ENCODE measurements around the gene PHLPP2. TPM values are rescaled to one million over a fixed set of nuclear protein-coding genes. Genes with fewer than 3 reads are reported as not detected.

The PHLPP2 gene
- total RNA-seq, 1 donor from 2014 or later = 3.4 TPM

DNA sequence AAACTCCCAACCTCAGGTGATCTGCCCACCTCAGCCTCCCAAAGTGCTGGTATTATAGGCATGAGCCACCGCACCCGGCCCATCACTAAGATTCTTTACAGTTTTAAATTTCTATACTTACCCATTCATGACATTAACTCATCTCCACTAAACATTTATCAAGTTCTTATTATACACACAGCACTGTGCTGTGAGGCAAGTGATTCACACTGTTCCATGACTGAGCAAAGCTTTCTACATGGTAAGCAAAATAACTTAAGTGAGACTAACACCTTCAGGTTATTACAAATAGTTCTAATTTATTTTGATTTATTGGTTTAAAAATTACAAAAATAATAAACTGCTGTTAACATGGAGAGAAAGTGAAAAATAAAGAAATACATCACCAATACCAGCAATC, 65.0 kb downstream of the PHLPP2 start:
- Histone ChIP-seq H3K27me3 (ENCODE audit: low read depth) (no peaks in the 10 kb centered on the region), H3K9me3 (replicated peaks) (no peaks in the 10 kb centered on the region), H3K4me3 (no peak overlapping the region), H3K36me3 (peaks cover 66% of the 10 kb centered on the region), H3K4me1 (no peaks in the 10 kb centered on the region), H3K27ac (replicated peaks) (no peak overlapping the region)
- DNase-seq = no peak
- intact Hi-C loops (cut with micrococcal nuclease) = no loop called here
- TF ChIP-seq, protein P1, sequence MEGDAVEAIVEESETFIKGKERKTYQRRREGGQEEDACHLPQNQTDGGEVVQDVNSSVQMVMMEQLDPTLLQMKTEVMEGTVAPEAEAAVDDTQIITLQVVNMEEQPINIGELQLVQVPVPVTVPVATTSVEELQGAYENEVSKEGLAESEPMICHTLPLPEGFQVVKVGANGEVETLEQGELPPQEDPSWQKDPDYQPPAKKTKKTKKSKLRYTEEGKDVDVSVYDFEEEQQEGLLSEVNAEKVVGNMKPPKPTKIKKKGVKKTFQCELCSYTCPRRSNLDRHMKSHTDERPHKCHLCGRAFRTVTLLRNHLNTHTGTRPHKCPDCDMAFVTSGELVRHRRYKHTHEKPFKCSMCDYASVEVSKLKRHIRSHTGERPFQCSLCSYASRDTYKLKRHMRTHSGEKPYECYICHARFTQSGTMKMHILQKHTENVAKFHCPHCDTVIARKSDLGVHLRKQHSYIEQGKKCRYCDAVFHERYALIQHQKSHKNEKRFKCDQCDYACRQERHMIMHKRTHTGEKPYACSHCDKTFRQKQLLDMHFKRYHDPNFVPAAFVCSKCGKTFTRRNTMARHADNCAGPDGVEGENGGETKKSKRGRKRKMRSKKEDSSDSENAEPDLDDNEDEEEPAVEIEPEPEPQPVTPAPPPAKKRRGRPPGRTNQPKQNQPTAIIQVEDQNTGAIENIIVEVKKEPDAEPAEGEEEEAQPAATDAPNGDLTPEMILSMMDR (IDR thresholded peaks at IDR 0.05; ENCODE audit: borderline replicate concordance) = no peak

DNA sequence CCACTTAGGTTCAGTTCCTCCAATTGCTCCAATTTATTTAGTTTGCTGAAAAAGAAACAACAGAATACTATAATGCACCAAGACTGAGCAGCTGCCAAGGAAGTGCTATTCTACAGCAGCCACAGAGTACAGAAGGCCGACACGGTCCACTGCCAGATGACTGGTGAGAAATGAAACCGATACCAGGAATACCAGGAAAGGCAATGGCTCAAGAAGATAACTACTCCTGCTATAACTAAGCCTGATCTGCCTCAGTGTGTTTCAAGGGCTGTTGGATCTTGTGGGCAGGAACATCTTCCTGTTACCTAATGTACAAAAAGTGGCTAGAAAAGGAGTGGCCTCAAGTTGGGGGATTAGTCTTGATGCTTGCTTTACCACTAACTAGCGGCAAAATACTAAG, 65.7 kb downstream of the PHLPP2 start:
- Histone ChIP-seq H3K27ac (replicated peaks) (no peak overlapping the region), H3K4me1 (no peaks in the 10 kb centered on the region), H3K9me3 (replicated peaks) (no peaks in the 10 kb centered on the region), H3K27me3 (ENCODE audit: low read depth) (no peaks in the 10 kb centered on the region), H3K4me3 (no peak overlapping the region), H3K36me3 (peaks cover 63% of the 10 kb centered on the region)
- no peak for DNase-seq
- intact Hi-C loops (cut with micrococcal nuclease) = no loop called here
- TF ChIP-seq, protein P1 (IDR thresholded peaks at IDR 0.05; ENCODE audit: borderline replicate concordance) = no peak

DNA sequence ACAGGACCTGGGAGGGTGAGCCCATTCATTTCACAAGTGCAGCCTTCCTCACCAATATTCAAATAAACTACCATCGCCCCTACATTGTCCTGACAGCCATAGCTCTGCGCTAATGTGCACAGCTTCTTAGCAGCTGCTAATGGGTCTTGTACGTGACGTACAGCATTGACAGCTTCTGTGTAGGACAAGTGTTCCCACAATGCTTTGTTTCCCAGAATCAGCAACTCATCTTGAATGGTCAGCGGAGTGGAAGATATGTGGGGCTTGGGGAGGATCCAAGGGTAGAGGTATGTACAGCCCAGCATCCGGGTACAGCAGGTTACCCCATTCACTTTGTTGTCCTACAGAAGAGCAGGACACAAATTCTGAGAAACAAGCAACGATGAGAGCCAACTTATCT, 74.8 kb downstream of the PHLPP2 start:
- no peak for DNase-seq
- Histone ChIP-seq H3K4me3 (no peak overlapping the region), H3K4me1 (no peaks in the 10 kb centered on the region), H3K27me3 (ENCODE audit: low read depth) (no peaks in the 10 kb centered on the region), H3K9me3 (replicated peaks) (no peaks in the 10 kb centered on the region), H3K27ac (replicated peaks) (no peak overlapping the region), H3K36me3 (peaks cover 64% of the 10 kb centered on the region)
- TF ChIP-seq, protein P1 (IDR thresholded peaks at IDR 0.05; ENCODE audit: borderline replicate concordance) = no peak
- intact Hi-C loops (cut with micrococcal nuclease) = no loop called here

DNA sequence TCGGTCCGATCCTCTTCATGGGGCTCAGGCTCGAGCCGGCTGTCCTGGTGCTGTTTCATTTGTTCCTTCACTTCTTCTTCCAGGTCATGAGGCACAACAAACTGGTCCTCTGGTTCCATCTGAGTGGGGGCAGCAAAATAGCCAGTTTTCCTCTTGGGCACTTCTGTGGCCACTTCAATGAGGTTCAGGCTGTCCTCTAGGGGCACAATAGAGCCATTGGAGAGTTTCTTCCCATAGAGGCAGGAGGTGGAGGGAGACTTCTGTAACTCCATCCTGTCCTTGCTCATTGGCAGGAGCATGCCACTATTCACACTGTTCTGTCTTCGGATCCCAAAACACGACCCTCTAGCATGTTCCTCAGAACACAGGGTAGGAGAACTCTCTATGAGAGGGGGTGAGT, 75.6 kb downstream of the PHLPP2 start:
- Histone ChIP-seq H3K9me3 (replicated peaks) (no peaks in the 10 kb centered on the region), H3K27me3 (ENCODE audit: low read depth) (no peaks in the 10 kb centered on the region), H3K4me3 (no peak overlapping the region), H3K27ac (replicated peaks) (no peak overlapping the region), H3K36me3 (peaks cover 58% of the 10 kb centered on the region), H3K4me1 (no peaks in the 10 kb centered on the region)
- intact Hi-C loops (cut with micrococcal nuclease) = no loop called here
- TF ChIP-seq, protein P1 (IDR thresholded peaks at IDR 0.05; ENCODE audit: borderline replicate concordance) = peak; percentile 25
- no peak for DNase-seq

DNA sequence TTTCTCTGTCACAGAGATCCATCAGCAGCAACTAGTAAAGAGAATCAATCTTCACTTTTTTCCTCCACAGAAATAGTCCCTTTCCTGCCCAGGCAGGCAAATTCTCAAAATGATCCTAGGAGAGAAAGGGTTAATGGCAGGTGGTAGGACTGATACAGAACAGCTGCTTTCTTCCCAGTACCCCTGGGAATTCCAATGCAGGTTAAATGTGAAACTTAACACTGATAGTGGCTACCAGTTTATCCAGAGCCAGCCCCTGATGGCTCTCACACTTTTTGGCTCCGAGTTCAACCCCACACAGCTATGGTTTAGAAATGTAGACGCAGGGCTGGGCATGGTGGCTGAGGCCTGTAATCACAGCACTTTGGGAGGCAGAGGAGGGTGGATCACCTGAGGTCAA, 76.3 kb downstream of the PHLPP2 start:
- Histone ChIP-seq H3K4me1 (no peaks in the 10 kb centered on the region), H3K36me3 (peaks cover 55% of the 10 kb centered on the region), H3K27me3 (ENCODE audit: low read depth) (no peaks in the 10 kb centered on the region), H3K9me3 (replicated peaks) (no peaks in the 10 kb centered on the region), H3K27ac (replicated peaks) (no peak overlapping the region), H3K4me3 (no peak overlapping the region)
- intact Hi-C loops (cut with micrococcal nuclease) = no loop called here
- TF ChIP-seq, protein P1 (IDR thresholded peaks at IDR 0.05; ENCODE audit: borderline replicate concordance) = no peak
- DNase-seq = no peak

DNA sequence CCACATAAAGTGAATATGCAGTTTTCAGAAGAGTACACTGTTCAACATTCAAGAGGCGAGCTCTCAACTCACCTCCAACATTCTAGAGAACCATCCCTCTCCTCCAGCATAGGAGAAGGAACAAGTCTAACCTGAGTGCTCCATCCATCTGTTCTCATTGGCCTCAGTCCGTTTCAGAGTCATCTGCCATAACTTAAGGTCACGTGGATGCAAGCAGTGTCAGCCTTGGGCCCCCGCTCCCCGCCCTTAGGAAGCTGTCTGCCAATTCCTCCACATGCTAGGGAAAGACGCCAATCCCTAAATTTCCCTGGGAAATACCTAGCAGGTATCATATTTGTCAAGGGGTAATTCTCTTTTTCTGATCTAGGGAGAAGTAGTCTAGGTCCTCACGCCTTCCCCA, 77.1 kb downstream of the PHLPP2 start:
- Histone ChIP-seq H3K4me1 (no peaks in the 10 kb centered on the region), H3K27ac (replicated peaks) (no peak overlapping the region), H3K9me3 (replicated peaks) (no peaks in the 10 kb centered on the region), H3K36me3 (peaks cover 47% of the 10 kb centered on the region), H3K27me3 (ENCODE audit: low read depth) (no peaks in the 10 kb centered on the region), H3K4me3 (no peak overlapping the region)
- TF ChIP-seq, protein P1 (IDR thresholded peaks at IDR 0.05; ENCODE audit: borderline replicate concordance) = no peak
- no peak for DNase-seq
- intact Hi-C loops (cut with micrococcal nuclease) = no loop called here

Data from left ventricle myocardium inferior (tissue), 1 donor.